Activated T-helper 17 cell treated with anti-CD3 and anti-CD28 coated beads, Interleukin-2, amount 50 U/mL, for 72 hours (primary cell): ENCODE data around the gene IFIT3. TPM values are rescaled to one million over a fixed set of nuclear protein-coding genes. Genes with fewer than 3 reads are reported as not detected.

ENCODE experiments used
- total RNA-seq, 2 donors: library from RNA; stranded (reverse); gene quantifications; one replicate each; pipeline ENCODE4 v1.2.3, GENCODE V29; 2022

IFIT3 gene
- total RNA-seq, 2 donors from 2014 or later: 2.5 to 4.3 TPM

Other genes with a start within 250 kb of the IFIT3 start
- not detected for gene CH25H, start 120.7 kb upstream of the IFIT3 start, total RNA-seq
- gene LIPA, start 76.2 kb upstream of the IFIT3 start, total RNA-seq: 10 to 100 TPM; 26.4 to 68.5 TPM
- gene IFIT2, start 26.0 kb upstream of the IFIT3 start, total RNA-seq: 1 to 10 TPM; 2.0 to 3.2 TPM
- not detected for gene IFIT1B, start 50.1 kb downstream of the IFIT3 start, total RNA-seq
- under 1 TPM; 0.58 to 0.84 TPM for gene IFIT1, start 64.6 kb downstream of the IFIT3 start, total RNA-seq
- 1 to 10 TPM; 5.6 to 7.1 TPM for gene IFIT5, start 86.6 kb downstream of the IFIT3 start, total RNA-seq
- gene SLC16A12, start 207.6 kb downstream of the IFIT3 start, total RNA-seq: not detected